WTC11 (cell line): ENCODE measurements around the gene CAMK2N2.

ENCODE experiments used
- GTF2I ChIP-seq: fragments of 250-450 bp; sonication (Bioruptor Pico); conservative IDR thresholded peaks from 2 replicates; pipeline ENCODE4 v1.4.0; 2021; ENCODE audit warnings: mild to moderate bottlenecking
- NFE2L1 ChIP-seq: sonication (generic); formaldehyde crosslinking; IDR thresholded peaks from 2 replicates; pipeline ENCODE4 v1.8.1; 2023; ENCODE audit warnings: missing genetic modification reagents
- RELA ChIP-seq: sonication (generic); formaldehyde crosslinking; IDR thresholded peaks from 2 replicates; pipeline ENCODE4 v1.8.1; 2022; ENCODE audit warnings: missing genetic modification reagents, mild to moderate bottlenecking, borderline replicate concordance
- TF ChIP-seq, protein P1 (sequence below): fragments of 200-600 bp; IDR thresholded peaks from 2 replicates; pipeline ENCODE4 v1.8.0; 2022; ENCODE audit warnings: antibody characterized with exemption
- TF ChIP-seq, protein P2 (sequence below): sonication (generic); formaldehyde crosslinking; IDR thresholded peaks from 2 replicates; pipeline ENCODE4 v1.8.1; 2023; ENCODE audit warnings: mild to moderate bottlenecking, missing genetic modification reagents
- TF ChIP-seq, protein P3 (sequence below): sonication (generic); formaldehyde crosslinking; conservative IDR thresholded peaks from 2 replicates; pipeline ENCODE4 v1.8.1; 2023; ENCODE audit warnings: mild to moderate bottlenecking, low read depth, missing genetic modification reagents, moderate library complexity

DNA sequence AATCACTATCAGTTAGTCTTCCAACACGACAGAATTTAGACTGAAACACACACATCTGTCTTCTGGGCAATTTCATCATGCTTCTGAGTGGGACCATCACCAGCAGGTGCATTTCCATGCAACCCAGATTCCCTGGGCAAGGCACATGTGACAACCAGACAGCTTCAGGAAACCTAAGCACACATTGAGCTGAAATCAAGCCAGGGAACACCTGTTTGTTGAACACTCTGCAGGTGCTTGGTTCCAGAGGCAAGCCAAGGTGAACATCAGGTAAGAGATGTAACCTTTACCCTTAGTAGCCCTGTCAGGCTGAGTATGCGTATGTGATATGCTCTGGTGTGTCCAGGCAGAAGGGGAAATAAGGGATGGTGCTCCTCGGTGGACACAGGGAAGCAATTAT is 34.4 kb upstream of the CAMK2N2 start:
- TF ChIP-seq RELA (CRISPR knock-in tag) (no peak), NFE2L1 (CRISPR knock-in tag) (no peak), GTF2I (no peak)
- TF ChIP-seq, protein P1, sequence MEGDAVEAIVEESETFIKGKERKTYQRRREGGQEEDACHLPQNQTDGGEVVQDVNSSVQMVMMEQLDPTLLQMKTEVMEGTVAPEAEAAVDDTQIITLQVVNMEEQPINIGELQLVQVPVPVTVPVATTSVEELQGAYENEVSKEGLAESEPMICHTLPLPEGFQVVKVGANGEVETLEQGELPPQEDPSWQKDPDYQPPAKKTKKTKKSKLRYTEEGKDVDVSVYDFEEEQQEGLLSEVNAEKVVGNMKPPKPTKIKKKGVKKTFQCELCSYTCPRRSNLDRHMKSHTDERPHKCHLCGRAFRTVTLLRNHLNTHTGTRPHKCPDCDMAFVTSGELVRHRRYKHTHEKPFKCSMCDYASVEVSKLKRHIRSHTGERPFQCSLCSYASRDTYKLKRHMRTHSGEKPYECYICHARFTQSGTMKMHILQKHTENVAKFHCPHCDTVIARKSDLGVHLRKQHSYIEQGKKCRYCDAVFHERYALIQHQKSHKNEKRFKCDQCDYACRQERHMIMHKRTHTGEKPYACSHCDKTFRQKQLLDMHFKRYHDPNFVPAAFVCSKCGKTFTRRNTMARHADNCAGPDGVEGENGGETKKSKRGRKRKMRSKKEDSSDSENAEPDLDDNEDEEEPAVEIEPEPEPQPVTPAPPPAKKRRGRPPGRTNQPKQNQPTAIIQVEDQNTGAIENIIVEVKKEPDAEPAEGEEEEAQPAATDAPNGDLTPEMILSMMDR: no peak
- TF ChIP-seq, protein P2, sequence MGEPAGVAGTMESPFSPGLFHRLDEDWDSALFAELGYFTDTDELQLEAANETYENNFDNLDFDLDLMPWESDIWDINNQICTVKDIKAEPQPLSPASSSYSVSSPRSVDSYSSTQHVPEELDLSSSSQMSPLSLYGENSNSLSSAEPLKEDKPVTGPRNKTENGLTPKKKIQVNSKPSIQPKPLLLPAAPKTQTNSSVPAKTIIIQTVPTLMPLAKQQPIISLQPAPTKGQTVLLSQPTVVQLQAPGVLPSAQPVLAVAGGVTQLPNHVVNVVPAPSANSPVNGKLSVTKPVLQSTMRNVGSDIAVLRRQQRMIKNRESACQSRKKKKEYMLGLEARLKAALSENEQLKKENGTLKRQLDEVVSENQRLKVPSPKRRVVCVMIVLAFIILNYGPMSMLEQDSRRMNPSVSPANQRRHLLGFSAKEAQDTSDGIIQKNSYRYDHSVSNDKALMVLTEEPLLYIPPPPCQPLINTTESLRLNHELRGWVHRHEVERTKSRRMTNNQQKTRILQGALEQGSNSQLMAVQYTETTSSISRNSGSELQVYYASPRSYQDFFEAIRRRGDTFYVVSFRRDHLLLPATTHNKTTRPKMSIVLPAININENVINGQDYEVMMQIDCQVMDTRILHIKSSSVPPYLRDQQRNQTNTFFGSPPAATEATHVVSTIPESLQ (CRISPR knock-in tag): no peak
- TF ChIP-seq, protein P3, sequence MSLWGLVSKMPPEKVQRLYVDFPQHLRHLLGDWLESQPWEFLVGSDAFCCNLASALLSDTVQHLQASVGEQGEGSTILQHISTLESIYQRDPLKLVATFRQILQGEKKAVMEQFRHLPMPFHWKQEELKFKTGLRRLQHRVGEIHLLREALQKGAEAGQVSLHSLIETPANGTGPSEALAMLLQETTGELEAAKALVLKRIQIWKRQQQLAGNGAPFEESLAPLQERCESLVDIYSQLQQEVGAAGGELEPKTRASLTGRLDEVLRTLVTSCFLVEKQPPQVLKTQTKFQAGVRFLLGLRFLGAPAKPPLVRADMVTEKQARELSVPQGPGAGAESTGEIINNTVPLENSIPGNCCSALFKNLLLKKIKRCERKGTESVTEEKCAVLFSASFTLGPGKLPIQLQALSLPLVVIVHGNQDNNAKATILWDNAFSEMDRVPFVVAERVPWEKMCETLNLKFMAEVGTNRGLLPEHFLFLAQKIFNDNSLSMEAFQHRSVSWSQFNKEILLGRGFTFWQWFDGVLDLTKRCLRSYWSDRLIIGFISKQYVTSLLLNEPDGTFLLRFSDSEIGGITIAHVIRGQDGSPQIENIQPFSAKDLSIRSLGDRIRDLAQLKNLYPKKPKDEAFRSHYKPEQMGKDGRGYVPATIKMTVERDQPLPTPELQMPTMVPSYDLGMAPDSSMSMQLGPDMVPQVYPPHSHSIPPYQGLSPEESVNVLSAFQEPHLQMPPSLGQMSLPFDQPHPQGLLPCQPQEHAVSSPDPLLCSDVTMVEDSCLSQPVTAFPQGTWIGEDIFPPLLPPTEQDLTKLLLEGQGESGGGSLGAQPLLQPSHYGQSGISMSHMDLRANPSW: no peak
